Large intestine (tissue), 12 donors: ENCODE results near the gene OR4D6. TPM values are rescaled to one million over a fixed set of nuclear protein-coding genes. Genes with fewer than 3 reads are reported as not detected.

ENCODE experiments used
- DNase-seq, 2 donors: peaks; one replicate each; pipeline versions ENCODE4 v3.0.0 to v3.0.0-alpha.2; 2013
- H3K27ac ChIP-seq: one replicate; pipeline ENCODE4 v1.5.1; 2013; ENCODE audit warnings: low read length
- H3K27me3 ChIP-seq: 2 replicates; pipeline ENCODE4 v1.6.1; 2013; ENCODE audit warnings: low read length; ENCODE audit not compliant: control insufficient read depth, insufficient read depth
- H3K36me3 ChIP-seq: 2 replicates; pipeline ENCODE4 v1.6.1; 2013; ENCODE audit warnings: low read length; ENCODE audit not compliant: control insufficient read depth, insufficient read depth
- H3K4me1 ChIP-seq: one replicate; pipeline ENCODE4 v1.6.1; 2013; ENCODE audit warnings: low read length; ENCODE audit not compliant: control insufficient read depth, insufficient read depth
- H3K4me3 ChIP-seq: one replicate; pipeline ENCODE4 v1.5.1; 2013; ENCODE audit warnings: low read length
- H3K9me3 ChIP-seq: one replicate; pipeline ENCODE4 v1.6.1; 2013; ENCODE audit warnings: mild to moderate bottlenecking, low read depth, low read length, moderate library complexity; ENCODE audit not compliant: control insufficient read depth
- WGBS: methylation state at CpG from one replicate; pipeline ENCODE4 v1.1.5; 2013; ENCODE audit warnings: low lambda C conversion rate; ENCODE audit not compliant: insufficient coverage; 5-methylcytosine and 5-hydroxymethylcytosine counted together
- long read RNA-seq, 11 donors: transcript quantifications; one replicate each; lab custom pipeline, GENCODE V29; 2026
- polyA plus RNA-seq: library from polyadenylated mRNA; unstranded; fragments of 120-200 nt; gene quantifications from one replicate; pipeline ENCODE4 v1.2.1, GENCODE V29; 2013

Gene OR4D6
- polyA plus RNA-seq, result not detected
- long read RNA-seq, donor 1, result 0 reads
- long read RNA-seq, donor 2, result 0 reads
- long read RNA-seq, donor 3, result 0 reads
- long read RNA-seq, donor 4, result 0 reads
- long read RNA-seq, donor 5, result 0 reads
- long read RNA-seq, donor 6, result 0 reads
- long read RNA-seq, donor 7, result 0 reads
- long read RNA-seq, donor 8, result 0 reads
- long read RNA-seq, donor 9, result 0 reads
- long read RNA-seq, donor 10, result 0 reads
- long read RNA-seq, donor 11, result 0 reads

DNA sequence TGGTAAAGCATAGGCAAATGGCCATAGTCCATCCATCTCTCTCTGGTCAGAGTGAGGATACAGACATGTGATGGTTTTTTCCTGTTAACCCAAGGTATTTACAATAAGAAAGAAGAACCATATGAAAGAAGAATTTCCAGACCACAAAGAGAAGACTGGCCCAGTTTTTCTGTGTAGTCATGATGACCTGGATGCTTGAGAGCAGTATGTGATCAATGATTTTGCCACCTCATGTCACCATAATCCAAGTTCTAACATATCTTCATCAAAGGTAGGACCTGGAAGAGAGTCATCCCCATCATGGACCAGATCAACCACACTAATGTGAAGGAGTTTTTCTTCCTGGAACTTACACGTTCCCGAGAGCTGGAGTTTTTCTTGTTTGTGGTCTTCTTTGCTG is at the start of gene OR4D6:
Gene OR4D6 (plus strand): TSS at position 301 of the 400 bp plus-strand sequence. CDS start 0 bp downstream, at position 301.
- WGBS, result no CpG with 5 or more reads among the region's 2 CpGs

DNA sequence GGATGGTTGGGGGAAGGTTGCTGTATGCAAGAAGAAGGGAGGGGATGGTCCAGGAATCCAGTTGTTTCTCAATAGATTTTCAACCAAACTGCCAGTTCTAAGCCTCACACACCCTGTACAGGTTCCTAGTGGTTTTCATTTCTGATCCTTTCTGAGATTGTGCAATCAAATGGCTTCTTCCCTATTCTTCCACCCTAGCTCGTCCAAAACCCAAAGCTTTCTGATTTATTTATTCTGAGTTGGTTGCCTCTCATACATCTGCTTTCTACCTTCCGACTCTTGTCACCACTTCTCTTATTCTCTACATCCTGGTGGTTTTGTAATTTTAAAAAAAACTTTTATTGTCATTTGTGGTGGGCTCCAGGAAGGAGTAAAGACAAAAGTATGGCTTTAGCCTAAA is 43.1 kb upstream of the OR4D6 start:
- no peak for DNase-seq
- WGBS, result 93% methylated on average over 2 of the region's 2 CpGs
- Histone ChIP-seq H3K4me1 (no peaks in the 10 kb centered on the region), H3K27ac (no peak overlapping the region), H3K27me3 (no peaks in the 10 kb centered on the region), H3K4me3 (no peak overlapping the region), H3K36me3 (no peaks in the 10 kb centered on the region), H3K9me3 (no peaks in the 10 kb centered on the region)

More for the DNA sequence above, at the start of gene OR4D6:
- H3K27me3 ChIP-seq, result no peaks in the 10 kb centered on the region
- no peaks in the 10 kb centered on the region for H3K36me3 ChIP-seq
- DNase-seq, result no peak
- no peaks in the 10 kb centered on the region for H3K4me1 ChIP-seq
- H3K9me3 ChIP-seq, result no peaks in the 10 kb centered on the region
- H3K4me3 ChIP-seq, result no peak within 1 kb of the TSS
- no peak within 1 kb of the TSS for H3K27ac ChIP-seq

DNA sequence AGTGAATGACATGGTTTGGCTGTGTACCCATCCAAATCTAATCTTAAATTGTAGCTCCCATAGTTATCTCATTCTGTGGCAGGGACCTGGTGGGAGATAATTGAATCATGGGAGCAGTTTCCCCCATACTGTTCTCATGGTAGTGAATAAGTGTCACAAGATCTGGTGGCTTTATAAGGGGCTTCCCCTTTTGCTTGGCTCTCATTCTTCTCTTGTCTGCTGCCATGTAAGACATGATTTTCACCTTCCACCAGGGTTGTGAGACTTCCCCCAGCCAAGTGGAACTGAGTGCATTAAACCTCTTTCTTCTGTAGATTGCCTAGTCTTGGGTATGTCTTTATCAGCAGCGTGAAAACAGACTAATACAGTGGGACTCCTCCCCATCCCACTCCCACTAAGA is 41.6 kb upstream of the OR4D6 start:
- no CpG with 5 or more reads among the region's 1 CpG for WGBS
- Histone ChIP-seq H3K4me1 (no peaks in the 10 kb centered on the region), H3K27me3 (no peaks in the 10 kb centered on the region)

GRCh38 chr11:59416613-59417012 is 40.1 kb upstream of the OR4D6 start:
- DNase-seq, result no peak
- no peak overlapping the region for H3K27ac ChIP-seq
- H3K4me1 ChIP-seq, result no peaks in the 10 kb centered on the region
- H3K27me3 ChIP-seq, result no peaks in the 10 kb centered on the region
- H3K4me3 ChIP-seq, result no peak overlapping the region
- H3K36me3 ChIP-seq, result no peaks in the 10 kb centered on the region
- H3K9me3 ChIP-seq, result no peaks in the 10 kb centered on the region
- 80% methylated on average over 1 of the region's 5 CpGs for WGBS

More for the DNA sequence above, 41.6 kb upstream of the OR4D6 start:
- H3K27ac ChIP-seq, result no peak overlapping the region
- H3K9me3 ChIP-seq, result no peaks in the 10 kb centered on the region
- no peaks in the 10 kb centered on the region for H3K36me3 ChIP-seq
- H3K4me3 ChIP-seq, result no peak overlapping the region
- no peak for DNase-seq

DNA sequence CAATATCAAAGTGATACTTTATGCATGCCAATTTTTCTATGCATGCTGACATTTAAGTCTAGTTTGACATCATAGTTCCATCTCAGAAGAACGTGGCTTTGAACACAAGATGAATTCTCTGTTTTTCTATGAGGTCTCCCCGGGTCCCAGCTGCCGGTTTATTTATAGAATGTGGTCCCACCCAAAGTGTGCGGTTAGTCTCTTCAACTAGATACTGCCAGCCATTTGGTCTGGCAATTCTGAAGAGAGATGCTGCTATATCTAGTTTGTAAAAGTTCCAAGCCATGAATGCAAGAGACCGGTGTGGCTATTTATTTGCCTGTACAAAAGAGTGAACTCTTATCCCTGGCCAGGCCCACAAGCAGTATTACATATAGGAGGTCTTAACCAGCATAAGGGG is 39.7 kb upstream of the OR4D6 start:
- DNase-seq, result no peak
- H3K27me3 ChIP-seq, result no peaks in the 10 kb centered on the region
- no peak overlapping the region for H3K4me3 ChIP-seq
- no peaks in the 10 kb centered on the region for H3K9me3 ChIP-seq
- no peak overlapping the region for H3K27ac ChIP-seq
- no peaks in the 10 kb centered on the region for H3K36me3 ChIP-seq
- no peaks in the 10 kb centered on the region for H3K4me1 ChIP-seq
- 100% methylated on average over 3 of the region's 5 CpGs for WGBS

DNA sequence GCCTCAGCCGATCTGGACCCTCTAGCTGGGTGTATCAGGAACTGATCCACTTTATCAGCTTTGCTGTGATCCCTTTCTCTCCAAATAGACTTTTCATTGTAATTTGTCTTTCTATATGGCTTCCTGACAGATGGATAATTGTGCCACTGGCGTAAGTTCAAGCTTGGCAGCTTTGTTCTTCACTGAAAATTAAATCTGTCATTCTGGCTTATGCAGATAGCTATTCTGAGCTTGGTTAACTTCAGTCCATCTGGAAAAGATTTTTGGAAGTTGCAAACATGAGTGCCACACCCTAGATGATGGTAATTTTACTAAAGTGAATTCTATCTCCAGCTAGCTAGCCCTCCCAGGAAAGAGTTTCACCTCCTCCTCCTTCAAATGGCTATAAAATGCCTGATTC is 38.6 kb upstream of the OR4D6 start:
- no CpG with 5 or more reads among the region's 2 CpGs for WGBS
- H3K4me1 ChIP-seq, result no peaks in the 10 kb centered on the region
- H3K27me3 ChIP-seq, result no peaks in the 10 kb centered on the region
- H3K36me3 ChIP-seq, result no peaks in the 10 kb centered on the region
- no peak for DNase-seq
- no peaks in the 10 kb centered on the region for H3K9me3 ChIP-seq
- H3K4me3 ChIP-seq, result no peak overlapping the region
- no peak overlapping the region for H3K27ac ChIP-seq

DNA sequence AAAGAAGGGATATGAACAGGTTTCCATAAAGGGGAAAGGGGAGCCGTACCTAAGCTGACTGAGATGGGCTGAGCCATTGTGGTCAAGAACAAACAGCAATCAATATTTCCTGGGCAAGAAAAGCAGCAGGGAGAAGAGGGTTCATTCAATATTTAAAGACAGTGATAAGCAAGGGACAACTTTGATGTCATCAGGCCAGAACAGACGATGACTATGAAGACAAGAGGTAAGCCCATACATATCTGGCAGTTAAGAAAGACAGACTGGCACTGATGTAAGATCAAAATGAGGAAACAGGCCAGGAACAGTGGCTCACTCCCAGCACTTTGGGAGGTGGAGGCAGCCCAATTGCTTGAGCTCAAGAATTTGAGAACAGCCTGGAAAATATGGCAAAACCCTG is 32.9 kb upstream of the OR4D6 start:
- Histone ChIP-seq H3K4me3 (no peak overlapping the region), H3K36me3 (no peaks in the 10 kb centered on the region), H3K27ac (no peak overlapping the region), H3K9me3 (no peaks in the 10 kb centered on the region), H3K4me1 (no peaks in the 10 kb centered on the region), H3K27me3 (peaks cover 3% of the 10 kb centered on the region)
- 60% methylated on average over 1 of the region's 2 CpGs for WGBS
- DNase-seq, result no peak

- H3K36me3 ChIP-seq, result no peaks in the 10 kb centered on the region
- H3K4me3 ChIP-seq, result no peak overlapping the region
- H3K27me3 ChIP-seq, result peaks cover 3% of the 10 kb centered on the region
- H3K9me3 ChIP-seq, result no peaks in the 10 kb centered on the region
- no CpG with 5 or more reads among the region's 4 CpGs for WGBS
- H3K27ac ChIP-seq, result no peak overlapping the region
- H3K4me1 ChIP-seq, result no peaks in the 10 kb centered on the region
- DNase-seq, result no peak
Observed at GRCh38 chr11:59425131-59425530, 31.6 kb upstream of the OR4D6 start.

DNA sequence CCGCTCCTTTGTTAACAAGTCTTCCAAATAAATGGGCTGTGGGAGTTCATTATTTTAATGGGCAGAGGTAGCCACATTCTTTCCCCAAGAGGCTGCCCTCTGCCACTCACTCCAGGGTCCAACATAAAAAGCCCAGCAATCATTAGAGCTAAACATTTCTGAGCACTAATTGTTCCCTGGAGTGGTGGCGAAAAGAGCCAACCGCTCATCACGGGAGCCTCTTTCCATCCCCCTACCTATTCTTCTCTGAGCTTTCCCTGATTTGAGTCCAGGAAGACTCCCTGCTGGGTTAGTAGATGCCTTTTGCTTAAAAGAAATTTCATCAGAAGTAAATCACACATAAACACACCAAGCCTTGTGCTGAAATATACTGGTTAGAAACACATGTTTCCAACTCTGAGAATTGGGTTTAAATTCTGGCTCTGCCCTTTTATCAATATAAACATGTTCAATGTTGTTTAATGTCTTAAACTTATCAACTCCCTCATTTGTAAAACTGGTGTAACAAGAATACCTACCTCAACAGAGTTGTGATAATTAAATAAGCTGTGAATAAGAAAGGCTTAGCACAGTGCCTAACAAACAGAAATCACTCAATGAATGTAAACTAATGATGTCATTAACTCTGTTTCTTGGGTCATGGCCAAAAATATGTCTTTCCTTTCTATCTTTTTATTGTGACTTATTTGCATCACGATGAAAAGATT is 30.2 kb upstream of the OR4D6 start, which contains the start of gene OR5A2:
Gene OR5A2 (minus strand): TSS at position 53 of the 707 bp plus-strand sequence. CDS start 3,460 bp downstream, outside the sequence.
- H3K4me1 ChIP-seq, result no peaks in the 10 kb centered on the region
- peaks cover 3% of the 10 kb centered on the region for H3K27me3 ChIP-seq
- no peak within 1 kb of the TSS for H3K4me3 ChIP-seq
- no peaks in the 10 kb centered on the region for H3K36me3 ChIP-seq
- H3K27ac ChIP-seq, result no peak within 1 kb of the TSS
- 64% methylated on average over 1 of the region's 5 CpGs for WGBS
- DNase-seq, result no peak
- no peaks in the 10 kb centered on the region for H3K9me3 ChIP-seq

GRCh38 chr11:59427068-59427382 is 29.7 kb upstream of the OR4D6 start:
- peaks cover 3% of the 10 kb centered on the region for H3K27me3 ChIP-seq
- H3K9me3 ChIP-seq, result no peaks in the 10 kb centered on the region
- no peak overlapping the region for H3K27ac ChIP-seq
- H3K4me1 ChIP-seq, result no peaks in the 10 kb centered on the region
- DNase-seq, result no peak
- no peak overlapping the region for H3K4me3 ChIP-seq
- no peaks in the 10 kb centered on the region for H3K36me3 ChIP-seq
